RWPE2 (cell line): ENCODE data around the gene SHMT2.
A peak's percentile ranks its signal among the peaks of the same experiment; 100 is the strongest.

Experiments
- ATAC-seq: fragments of 200-7000 bp; cut with Tn5 transposase; 3 replicates; pipeline ENCODE4 v1.9.1; 2021; ENCODE audit warnings: low read depth
- DNase-seq: peaks from one replicate; pipeline ENCODE4 v3.0.0-alpha.2; 2020; ENCODE audit warnings: low spot score
- H3K27ac ChIP-seq: fragments of 450-650 bp; 2 replicates; pipeline ENCODE4 v1.5.1; 2017; ENCODE audit warnings: mild to moderate bottlenecking; ENCODE audit not compliant: poor library complexity, severe bottlenecking
- H3K27me3 ChIP-seq: fragments of 250-450 bp; sonication (Bioruptor Pico); 2 replicates; pipeline ENCODE4 v1.5.1; 2021; ENCODE audit warnings: mild to moderate bottlenecking, moderate library complexity; ENCODE audit not compliant: insufficient read depth, poor library complexity, severe bottlenecking
- H3K36me3 ChIP-seq: fragments of 250-450 bp; sonication (Bioruptor Pico); 2 replicates; pipeline ENCODE4 v1.5.1; 2020; ENCODE audit warnings: low read depth, mild to moderate bottlenecking, moderate library complexity
- H3K4me1 ChIP-seq: fragments of 250-450 bp; sonication (Bioruptor Pico); 2 replicates; pipeline ENCODE4 v1.5.1; 2021; ENCODE audit warnings: mild to moderate bottlenecking, moderate library complexity; ENCODE audit not compliant: insufficient read depth, poor library complexity, severe bottlenecking
- H3K4me3 ChIP-seq: fragments of 250-450 bp; sonication (Bioruptor Pico); 2 replicates; pipeline ENCODE4 v1.5.1; 2021; ENCODE audit warnings: mild to moderate bottlenecking, moderate library complexity; ENCODE audit not compliant: severe bottlenecking
- H3K9me3 ChIP-seq: fragments of 250-450 bp; sonication (Bioruptor Pico); 2 replicates; pipeline ENCODE4 v1.5.1; 2021; ENCODE audit warnings: mild to moderate bottlenecking, moderate library complexity; ENCODE audit not compliant: severe bottlenecking
- CTCF ChIP-seq: fragments of 450-650 bp; IDR thresholded peaks from one replicate; pipeline ENCODE4 v1.5.1; 2017; ENCODE audit warnings: mild to moderate bottlenecking, moderate library complexity; ENCODE audit not compliant: poor library complexity, severe bottlenecking

The SHMT2 gene

GRCh38 chr12:57182918-57183575, 46.5 kb upstream of the SHMT2 start:
- H3K27ac ChIP-seq, result no peak overlapping the region
- DNase-seq, result no peak

GRCh38 chr12:57183939-57184725, 45.4 kb upstream of the SHMT2 start:
- Histone ChIP-seq H3K27me3 (no peaks in the 10 kb centered on the region), H3K4me1 (no peaks in the 10 kb centered on the region), H3K9me3 (no peaks in the 10 kb centered on the region), H3K4me3 (no peak overlapping the region), H3K27ac (no peak overlapping the region), H3K36me3 (peaks cover 8% of the 10 kb centered on the region)
- DNase-seq, result no peak
- ATAC-seq, result no peak
- TF ChIP-seq CTCF, result no peak

More at GRCh38 chr12:57182918-57183575, 46.5 kb upstream of the SHMT2 start:
- no peaks in the 10 kb centered on the region for H3K27me3 ChIP-seq
- no peaks in the 10 kb centered on the region for H3K9me3 ChIP-seq
- H3K4me3 ChIP-seq, result no peak overlapping the region
- TF ChIP-seq CTCF, result peak; percentile 95
- ATAC-seq, result peak; percentile 93
- H3K36me3 ChIP-seq, result peaks cover 8% of the 10 kb centered on the region
- no peaks in the 10 kb centered on the region for H3K4me1 ChIP-seq

- ATAC-seq, result no peak
- H3K27me3 ChIP-seq, result no peaks in the 10 kb centered on the region
- no peaks in the 10 kb centered on the region for H3K9me3 ChIP-seq
- H3K36me3 ChIP-seq, result peaks cover 8% of the 10 kb centered on the region
- no peak overlapping the region for H3K4me3 ChIP-seq
- no peaks in the 10 kb centered on the region for H3K4me1 ChIP-seq
- TF ChIP-seq CTCF, result no peak
- DNase-seq, result no peak
- no peak overlapping the region for H3K27ac ChIP-seq
Measured at GRCh38 chr12:57185403-57185802, 44.1 kb upstream of the SHMT2 start.

- Histone ChIP-seq H3K27ac (no peak overlapping the region), H3K36me3 (peaks cover 8% of the 10 kb centered on the region), H3K27me3 (no peaks in the 10 kb centered on the region), H3K9me3 (no peaks in the 10 kb centered on the region), H3K4me1 (no peaks in the 10 kb centered on the region), H3K4me3 (no peak overlapping the region)
- no peak for ATAC-seq
- TF ChIP-seq CTCF, result no peak
- DNase-seq, result no peak
Measured at GRCh38 chr12:57185906-57186508, 43.5 kb upstream of the SHMT2 start.
